ENCODE data around the gene OR52K2. TPM values are rescaled to one million over a fixed set of nuclear protein-coding genes. Genes with fewer than 3 reads are reported as not detected.
A peak's percentile ranks its signal among the peaks of the same experiment; 100 is the strongest.

The OR52K2 gene
- total and polyA plus RNA-seq, 9 of the 15 experiments (the other 6 are each of a cell fraction or from before 2014, with no cell fraction given): not detected

DNA sequence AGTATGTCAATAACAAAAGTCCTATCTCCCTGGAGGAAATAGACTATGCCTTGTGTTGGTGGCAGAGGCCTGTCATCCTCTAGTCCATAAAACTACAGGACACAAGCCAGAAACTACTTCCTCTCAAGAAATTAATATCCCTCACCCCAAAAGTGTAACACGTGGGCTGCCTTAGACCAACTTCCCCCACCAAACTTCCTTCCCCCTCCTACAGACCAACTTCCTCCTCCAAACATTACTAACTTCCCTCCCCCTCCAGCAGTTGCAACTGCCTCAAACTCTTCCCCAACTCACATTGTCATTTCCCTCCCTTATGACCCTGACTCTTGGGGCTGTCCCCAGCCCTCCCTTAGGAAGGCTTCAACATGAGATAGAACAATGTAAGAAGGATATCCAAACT, 6.3 kb downstream of the OR52K2 start:
- H2AFZ ChIP-seq (ENCODE audit: low read depth, low read length): no peak overlapping the region
- no peak overlapping the region for H3K9ac ChIP-seq (ENCODE audit: insufficient read depth in 1 of 2, low read depth in 2 of 2, low read length in 2 of 2)
- TF ChIP-seq, protein P1, sequence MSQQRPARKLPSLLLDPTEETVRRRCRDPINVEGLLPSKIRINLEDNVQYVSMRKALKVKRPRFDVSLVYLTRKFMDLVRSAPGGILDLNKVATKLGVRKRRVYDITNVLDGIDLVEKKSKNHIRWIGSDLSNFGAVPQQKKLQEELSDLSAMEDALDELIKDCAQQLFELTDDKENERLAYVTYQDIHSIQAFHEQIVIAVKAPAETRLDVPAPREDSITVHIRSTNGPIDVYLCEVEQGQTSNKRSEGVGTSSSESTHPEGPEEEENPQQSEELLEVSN (IDR thresholded peaks at IDR 0.05; ENCODE audit: borderline replicate concordance in 1 of 2, extremely low read depth in 1 of 2, insufficient read depth in 1 of 2, insufficient read length in 1 of 2, low read depth in 1 of 2, low read length in 1 of 2, poor library complexity in 1 of 2, severe bottlenecking in 1 of 2): no peak
- TF ChIP-seq ETV6 (IDR thresholded peaks at IDR 0.05; ENCODE audit: borderline replicate concordance in 1 of 2, low read depth in 2 of 2, low read length in 1 of 2) (peak in 1 of 2 experiments; percentile 87; a peak in 2 of 4 replicates), ETV6 (CRISPR knock-in tag; IDR thresholded peaks at IDR 0.05; ENCODE audit: borderline replicate concordance) (no peak), GTF2A2 (tag; IDR thresholded peaks at IDR 0.05) (no peak)
- H3K9me3 ChIP-seq (replicated peaks; ENCODE audit: control insufficient read depth, insufficient read depth, low read depth, low read length): no peaks in the 10 kb centered on the region
- ChIA-PET POLR2A (no interaction called here), CTCF (ENCODE audit: low intra/inter-chr PET ratio) (no interaction called here)
- no peaks in the 10 kb centered on the region for H4K20me1 ChIP-seq (replicated peaks; ENCODE audit: control insufficient read depth, insufficient read depth, low read length)
- 0% methylated on average over 1 of the region's 1 CpG for WGBS (ENCODE audit: insufficient coverage, low coverage, missing lambda C conversion rate)
- H3K4me2 ChIP-seq (ENCODE audit: insufficient read depth, low read length): no peak overlapping the region
- no peaks in the 10 kb centered on the region for H3K9me1 ChIP-seq (ENCODE audit: control insufficient read depth, insufficient read depth, low read length)
- no TSS peak for BruUV-seq (replicated peaks)
- no peaks in the 10 kb centered on the region for H3K4me1 ChIP-seq (replicated peaks in 1 of 2; ENCODE audit: control insufficient read depth in 2 of 2, insufficient read depth in 2 of 2, low read length in 2 of 2)
- ATAC-seq (no peak), FAIRE-seq (no peak), DNase-seq (ENCODE audit: extremely low read depth in 1 of 4, low spot score in 3 of 4) (no peak)
- H3K36me3 ChIP-seq (ENCODE audit: control insufficient read depth, insufficient read depth, low read length): no peaks in the 10 kb centered on the region
- no peaks in the 10 kb centered on the region for H3K79me2 ChIP-seq (ENCODE audit: control insufficient read depth, insufficient read depth, low read length)
- H3K27me3 ChIP-seq (ENCODE audit: control insufficient read depth in 2 of 2, insufficient read depth in 2 of 2, low read length in 2 of 2): peaks cover 0 to 4% of the 10 kb centered on the region in 2 experiments; a peak in 1 of 5 replicates
- intact Hi-C loops (cut with micrococcal nuclease): no loop called here
- H3K27ac ChIP-seq (ENCODE audit: extremely low read depth, low read depth, low read length): no peak overlapping the region
- in situ Hi-C loops (cut with MboI): no loop called here
- no peak overlapping the region for H3K4me3 ChIP-seq

DNA sequence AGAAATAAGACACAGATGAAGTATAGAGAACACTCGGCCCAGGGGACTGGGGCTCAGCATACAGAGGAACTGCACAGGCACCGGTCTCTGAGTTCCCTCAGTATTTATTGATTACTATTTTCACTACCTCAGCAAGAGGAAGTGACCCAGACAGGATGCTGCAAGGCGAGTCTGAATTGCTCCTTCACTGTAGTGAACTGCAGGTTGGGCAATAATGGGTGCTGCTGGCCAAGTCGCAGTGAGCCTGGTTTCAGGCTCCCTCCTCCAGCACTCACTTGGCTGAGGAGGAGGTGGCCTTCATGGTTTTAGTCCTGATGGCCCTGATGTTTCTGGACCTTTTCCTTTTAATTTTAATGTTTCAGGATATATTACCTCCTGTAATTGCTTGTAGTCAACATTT, 10.4 kb downstream of the OR52K2 start:
- no peak overlapping the region for H3K9ac ChIP-seq (ENCODE audit: insufficient read depth in 1 of 2, low read depth in 2 of 2, low read length in 2 of 2)
- intact Hi-C loops (cut with micrococcal nuclease) (no loop called here), in situ Hi-C loops (cut with MboI) (no loop called here)
- no peaks in the 10 kb centered on the region for H3K9me3 ChIP-seq (replicated peaks; ENCODE audit: control insufficient read depth, insufficient read depth, low read depth, low read length)
- TF ChIP-seq CEBPG (CRISPR knock-in tag; IDR thresholded peaks at IDR 0.05) (no peak), CEBPG (tag; conservative IDR thresholded peaks at IDR 0.05 in 1 of 2, IDR thresholded peaks at IDR 0.05 in 1 of 2) (0 out of 4 replicates have a peak, but pooled peaks of 1 of the 2 experiments have one; percentile 24), ARID2 (IDR thresholded peaks at IDR 0.05) (no peak), ZNF24 (IDR thresholded peaks at IDR 0.05) (no peak)
- ATAC-seq (no peak), FAIRE-seq (no peak), DNase-seq (ENCODE audit: extremely low read depth in 1 of 4, low spot score in 3 of 4) (no peak)
- H3K27me3 ChIP-seq (ENCODE audit: control insufficient read depth in 2 of 2, insufficient read depth in 2 of 2, low read length in 2 of 2): peaks cover 0 to 4% of the 10 kb centered on the region in 2 experiments; a peak in 2 of 5 replicates
- ChIA-PET POLR2A (no interaction called here), CTCF (ENCODE audit: low intra/inter-chr PET ratio) (no interaction called here)
- no peak overlapping the region for H3K4me3 ChIP-seq
- WGBS (ENCODE audit: insufficient coverage, low coverage, missing lambda C conversion rate): 0% methylated on average over 4 of the region's 4 CpGs
- H3K27ac ChIP-seq (ENCODE audit: extremely low read depth, low read depth, low read length): no peak overlapping the region
- no peaks in the 10 kb centered on the region for H3K4me1 ChIP-seq (replicated peaks in 1 of 2; ENCODE audit: control insufficient read depth in 2 of 2, insufficient read depth in 2 of 2, low read length in 2 of 2)
- no peak overlapping the region for H2AFZ ChIP-seq (ENCODE audit: low read depth, low read length)
- no peak overlapping the region for H3K4me2 ChIP-seq (ENCODE audit: insufficient read depth, low read length)
- no peaks in the 10 kb centered on the region for H3K36me3 ChIP-seq (ENCODE audit: control insufficient read depth, insufficient read depth, low read length)
- no TSS peak for BruUV-seq (replicated peaks)
- no peaks in the 10 kb centered on the region for H4K20me1 ChIP-seq (replicated peaks; ENCODE audit: control insufficient read depth, insufficient read depth, low read length)
- H3K79me2 ChIP-seq (ENCODE audit: control insufficient read depth, insufficient read depth, low read length): no peaks in the 10 kb centered on the region
- no peaks in the 10 kb centered on the region for H3K9me1 ChIP-seq (ENCODE audit: control insufficient read depth, insufficient read depth, low read length)

Measured in K562 (cell line).